ENCODE results near the gene TMCO2.

DNA sequence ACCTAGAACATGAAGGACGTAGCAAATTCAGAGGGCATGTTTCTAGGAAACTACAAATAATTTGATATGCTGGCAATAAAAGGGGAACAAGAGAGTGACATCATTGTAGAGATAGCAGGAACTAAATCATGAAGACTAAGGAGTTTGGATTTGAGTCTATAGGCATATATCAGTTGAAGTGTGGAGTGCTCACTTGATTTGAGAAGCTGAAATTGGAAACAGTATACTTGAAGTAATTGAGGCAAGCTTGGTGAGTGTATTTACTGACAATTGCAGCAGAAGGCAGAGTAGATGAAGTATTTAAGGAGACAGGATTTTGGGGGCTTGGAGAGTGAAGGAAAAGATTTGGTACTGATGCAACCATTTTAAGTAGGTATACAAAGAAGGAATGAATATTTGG is 6.4 kb upstream of the TMCO2 start:
- TF ChIP-seq GATA2 (IDR thresholded peaks at IDR 0.05; ENCODE audit: low read depth, low read length) (no peak), GATA3 (IDR thresholded peaks at IDR 0.05; ENCODE audit: low read depth, low read length) (no peak)

Data from SH-SY5Y (cell line).